ENCODE data around the gene CHD1L.
"Not testable (repeated sequence)": the region's sequence is repeated elsewhere in the genome, so short reads cannot be mapped to it uniquely, and the experiment has no call there.

DNA sequence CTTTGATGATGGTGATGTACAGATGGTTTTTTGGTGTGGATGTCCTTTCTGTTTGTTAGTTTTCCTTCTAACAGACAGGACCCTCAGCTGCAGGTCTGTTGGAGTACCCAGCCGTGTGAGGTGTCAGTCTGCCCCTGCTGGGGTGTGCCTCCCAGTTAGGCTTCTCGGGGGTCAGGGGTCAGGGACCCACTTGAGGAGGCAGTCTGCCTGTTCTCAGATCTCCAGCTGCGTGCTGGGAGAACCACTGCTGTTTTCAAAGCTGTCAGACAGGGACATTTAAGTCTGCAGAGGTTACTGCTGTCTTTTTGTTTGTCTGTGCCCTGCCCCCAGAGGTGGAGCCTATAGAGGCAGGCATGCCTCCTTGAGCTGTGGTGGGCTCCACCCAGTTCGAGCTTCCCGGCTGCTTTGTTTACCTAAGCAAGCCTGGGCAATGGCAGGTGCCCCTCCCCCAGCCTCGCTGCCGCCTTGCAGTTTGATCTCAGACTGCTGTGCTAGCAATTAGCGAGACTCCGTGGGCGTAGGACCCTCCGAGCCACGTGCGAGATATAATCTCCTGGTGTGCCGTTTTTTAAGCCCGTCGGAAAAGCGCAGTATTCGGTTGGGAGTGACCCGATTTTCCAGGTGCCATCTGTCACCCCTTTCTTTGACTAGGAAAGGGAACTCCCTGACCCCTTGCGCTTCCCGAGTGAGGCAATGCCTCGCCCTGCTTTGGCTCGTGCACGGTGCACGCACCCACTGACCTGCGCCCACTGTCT is 84.6 kb downstream of the CHD1L start:
- TF ChIP-seq CTCF, POLR2AphosphoS5, POLR2A (IDR thresholded peaks at IDR 0.05): not testable (repeated sequence)

All from stomach (tissue), 4 donors.